ENCODE results near the gene DUS1L.

The DUS1L gene

GRCh38 chr17:82014432-82014831, 51.2 kb downstream of the DUS1L start:
- Histone ChIP-seq H3K9ac (ENCODE audit: low read length) (no peak overlapping the region), H3K36me3 (ENCODE audit: insufficient read depth, low read length) (peaks cover 12% of the 10 kb centered on the region), H3K9me2 (ENCODE audit: low read depth, low read length) (no peaks in the 10 kb centered on the region), H2AFZ (ENCODE audit: low read length) (no peak overlapping the region), H4K20me1 (ENCODE audit: insufficient read depth, low read length) (no peaks in the 10 kb centered on the region), H3K27ac (ENCODE audit: low read depth, low read length, poor library complexity, severe bottlenecking) (no peak overlapping the region), H3K9me3 (ENCODE audit: low read length) (no peaks in the 10 kb centered on the region), H3K4me2 (ENCODE audit: low read length) (no peak overlapping the region), H3K79me2 (ENCODE audit: insufficient read depth, low read length) (no peaks in the 10 kb centered on the region), H3K27me3 (ENCODE audit: insufficient read depth, low read length) (peaks cover 3% of the 10 kb centered on the region; the same call in 1 of the 2 replicates), H3F3A (ENCODE audit: insufficient read depth, low read length) (no peaks in the 10 kb centered on the region), H3K4me3 (ENCODE audit: low read depth, low read length, poor library complexity, severe bottlenecking) (no peak overlapping the region), H3K4me1 (ENCODE audit: insufficient read depth, low read length, severe bottlenecking) (no peaks in the 10 kb centered on the region)
- TF ChIP-seq CTCF (IDR thresholded peaks at IDR 0.05; ENCODE audit: low read length), result peak; percentile 17; the same call in 1 of the 2 replicates
- TF ChIP-seq EZH2 (IDR thresholded peaks at IDR 0.05; ENCODE audit: borderline replicate concordance, low read length), result no peak

DNA sequence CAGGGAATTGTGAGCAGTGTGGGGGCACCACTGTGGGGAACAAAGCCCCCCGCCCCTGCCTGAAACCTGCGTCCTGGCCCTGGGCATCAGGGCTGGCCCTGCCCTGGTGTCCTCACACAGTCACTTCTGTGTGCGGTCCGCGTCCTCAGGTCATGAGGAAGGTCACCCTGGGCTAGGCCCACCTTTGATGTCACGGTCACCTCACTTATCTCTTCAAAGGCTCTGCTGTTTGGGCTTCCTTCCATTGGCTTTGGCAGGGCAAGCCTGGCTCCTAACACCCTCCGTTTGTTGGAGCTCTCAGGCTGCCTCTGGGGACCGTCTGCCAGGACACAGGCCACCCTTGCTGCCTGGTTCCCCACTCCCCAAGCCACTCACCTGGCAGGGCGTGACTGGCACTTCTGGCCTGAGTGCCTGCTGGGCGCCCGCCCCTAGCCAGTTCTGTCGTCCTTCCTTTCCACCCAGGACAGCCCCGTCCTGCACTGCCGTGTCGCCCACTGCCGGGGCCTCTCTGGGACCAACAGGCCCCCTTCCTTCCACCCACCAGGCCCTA, 51.8 kb downstream of the DUS1L start:
- no peaks in the 10 kb centered on the region for H3K79me2 ChIP-seq (ENCODE audit: insufficient read depth, low read length)
- no peaks in the 10 kb centered on the region for H3K9me3 ChIP-seq (ENCODE audit: low read length)
- no peak overlapping the region for H3K4me2 ChIP-seq (ENCODE audit: low read length)
- H3K9ac ChIP-seq (ENCODE audit: low read length), result no peak overlapping the region
- no peak overlapping the region for H3K27ac ChIP-seq (ENCODE audit: low read depth, low read length, poor library complexity, severe bottlenecking)
- H3F3A ChIP-seq (ENCODE audit: insufficient read depth, low read length), result no peaks in the 10 kb centered on the region
- H3K9me2 ChIP-seq (ENCODE audit: low read depth, low read length), result no peaks in the 10 kb centered on the region
- H3K4me3 ChIP-seq (ENCODE audit: low read depth, low read length, poor library complexity, severe bottlenecking), result no peak overlapping the region
- H3K4me1 ChIP-seq (ENCODE audit: insufficient read depth, low read length, severe bottlenecking), result no peaks in the 10 kb centered on the region
- peaks cover 10% of the 10 kb centered on the region for H3K36me3 ChIP-seq (ENCODE audit: insufficient read depth, low read length)
- H4K20me1 ChIP-seq (ENCODE audit: insufficient read depth, low read length), result no peaks in the 10 kb centered on the region
- no peak overlapping the region for H2AFZ ChIP-seq (ENCODE audit: low read length)
- peaks cover 3% of the 10 kb centered on the region; the same call in 1 of the 2 replicates for H3K27me3 ChIP-seq (ENCODE audit: insufficient read depth, low read length)
- TF ChIP-seq CTCF (IDR thresholded peaks at IDR 0.05; ENCODE audit: low read length), result no peak
- no peak for TF ChIP-seq EZH2 (IDR thresholded peaks at IDR 0.05; ENCODE audit: borderline replicate concordance, low read length)

- H3K36me3 ChIP-seq (ENCODE audit: insufficient read depth, low read length), result peaks cover 5% of the 10 kb centered on the region
- no peaks in the 10 kb centered on the region for H3K4me1 ChIP-seq (ENCODE audit: insufficient read depth, low read length, severe bottlenecking)
- H2AFZ ChIP-seq (ENCODE audit: low read length), result no peak overlapping the region
- H4K20me1 ChIP-seq (ENCODE audit: insufficient read depth, low read length), result no peaks in the 10 kb centered on the region
- no peaks in the 10 kb centered on the region for H3K9me2 ChIP-seq (ENCODE audit: low read depth, low read length)
- H3K4me2 ChIP-seq (ENCODE audit: low read length), result no peak overlapping the region
- no peak overlapping the region for H3K9ac ChIP-seq (ENCODE audit: low read length)
- H3K79me2 ChIP-seq (ENCODE audit: insufficient read depth, low read length), result no peaks in the 10 kb centered on the region
- peaks cover 3% of the 10 kb centered on the region; the same call in 1 of the 2 replicates for H3K27me3 ChIP-seq (ENCODE audit: insufficient read depth, low read length)
- TF ChIP-seq EZH2 (IDR thresholded peaks at IDR 0.05; ENCODE audit: borderline replicate concordance, low read length) (no peak), CTCF (IDR thresholded peaks at IDR 0.05; ENCODE audit: low read length) (no peak)
- H3F3A ChIP-seq (ENCODE audit: insufficient read depth, low read length), result no peaks in the 10 kb centered on the region
- no peak overlapping the region for H3K4me3 ChIP-seq (ENCODE audit: low read depth, low read length, poor library complexity, severe bottlenecking)
- no peak overlapping the region for H3K27ac ChIP-seq (ENCODE audit: low read depth, low read length, poor library complexity, severe bottlenecking)
- no peaks in the 10 kb centered on the region for H3K9me3 ChIP-seq (ENCODE audit: low read length)
Observed at GRCh38 chr17:82013341-82013740, 52.3 kb downstream of the DUS1L start.
